Adrenal gland (tissue), 5 donors: Measurements from ENCODE around the gene GALNT7.

Experiments
- POLR2A ChIP-seq, 2 donors: fragments of 450-650 bp; IDR thresholded peaks; one replicate each; pipeline ENCODE4 v1.6.1; 2017; ENCODE audit warnings: antibody characterized with exemption in 2 of 2, mild to moderate bottlenecking in 2 of 2, moderate library complexity in 1 of 2
- TF ChIP-seq, protein P1 (sequence below), 6 experiments: fragments of 450-650 bp in 4 of 6; fragments of 200-600 bp in 2 of 6; sonication (generic) in 1 of 6; IDR thresholded peaks; 1 replicate in 5 of 6; 2 replicates in 1 of 6; pipeline versions ENCODE4 v1.5.1 to v1.8.0; 2016 to 2021; ENCODE audit warnings: antibody characterized with exemption in 6 of 6, mild to moderate bottlenecking in 2 of 6, moderate library complexity in 1 of 6
- donor health status: DM: no; HTN: no; CAD: no.

DNA sequence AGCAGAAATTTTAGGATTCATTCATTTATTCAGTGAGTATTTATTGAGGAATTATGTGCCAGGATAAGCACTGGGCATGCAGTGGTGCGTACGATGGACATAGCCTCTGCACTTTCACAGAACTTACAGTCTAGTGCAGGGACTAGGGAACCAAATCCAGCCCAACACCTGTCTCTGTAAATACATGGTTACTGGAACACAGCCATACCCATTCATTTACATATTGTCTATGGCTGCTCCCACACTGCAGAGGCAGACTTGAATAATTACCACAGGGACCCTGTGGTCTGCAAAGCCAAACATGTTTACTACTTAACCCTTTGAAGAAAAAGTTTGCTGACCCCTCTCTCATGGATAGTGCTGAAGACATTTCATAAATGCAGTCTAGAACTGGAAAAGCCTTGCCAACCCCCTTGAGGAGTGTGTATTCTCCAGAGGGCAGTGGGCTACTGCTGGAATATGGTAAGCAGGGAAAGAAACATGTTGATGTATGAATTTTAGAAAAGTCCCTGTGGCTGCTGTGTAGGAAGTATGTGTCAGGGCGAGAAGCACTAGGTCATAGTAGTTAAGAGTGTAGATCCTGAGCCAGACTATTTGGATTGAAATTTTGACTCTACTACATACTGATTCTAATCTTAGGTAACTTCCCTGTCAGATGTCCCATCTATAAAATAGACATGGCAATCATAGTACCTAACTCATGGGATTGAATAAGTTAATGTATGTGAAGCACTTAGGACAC is 75.5 kb downstream of the GALNT7 start:
- no peak for TF ChIP-seq POLR2A (IDR thresholded peaks at IDR 0.05)
- TF ChIP-seq, protein P1, sequence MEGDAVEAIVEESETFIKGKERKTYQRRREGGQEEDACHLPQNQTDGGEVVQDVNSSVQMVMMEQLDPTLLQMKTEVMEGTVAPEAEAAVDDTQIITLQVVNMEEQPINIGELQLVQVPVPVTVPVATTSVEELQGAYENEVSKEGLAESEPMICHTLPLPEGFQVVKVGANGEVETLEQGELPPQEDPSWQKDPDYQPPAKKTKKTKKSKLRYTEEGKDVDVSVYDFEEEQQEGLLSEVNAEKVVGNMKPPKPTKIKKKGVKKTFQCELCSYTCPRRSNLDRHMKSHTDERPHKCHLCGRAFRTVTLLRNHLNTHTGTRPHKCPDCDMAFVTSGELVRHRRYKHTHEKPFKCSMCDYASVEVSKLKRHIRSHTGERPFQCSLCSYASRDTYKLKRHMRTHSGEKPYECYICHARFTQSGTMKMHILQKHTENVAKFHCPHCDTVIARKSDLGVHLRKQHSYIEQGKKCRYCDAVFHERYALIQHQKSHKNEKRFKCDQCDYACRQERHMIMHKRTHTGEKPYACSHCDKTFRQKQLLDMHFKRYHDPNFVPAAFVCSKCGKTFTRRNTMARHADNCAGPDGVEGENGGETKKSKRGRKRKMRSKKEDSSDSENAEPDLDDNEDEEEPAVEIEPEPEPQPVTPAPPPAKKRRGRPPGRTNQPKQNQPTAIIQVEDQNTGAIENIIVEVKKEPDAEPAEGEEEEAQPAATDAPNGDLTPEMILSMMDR (IDR thresholded peaks at IDR 0.05) = no peak
